Neural cell (in vitro differentiated cells): ENCODE data around the gene FOXK1.

ENCODE experiments used
- EP300 ChIP-seq: fragments of 450-650 bp; conservative IDR thresholded peaks from 2 replicates; pipeline ENCODE4 v1.6.1; 2014; ENCODE audit warnings: antibody characterized with exemption, mild to moderate bottlenecking, moderate library complexity; ENCODE audit not compliant: poor library complexity, severe bottlenecking
- EZH2 ChIP-seq: fragments of 200-600, 300-800 bp; shearing (Covaris generic), sonication (generic); IDR thresholded peaks from 2 replicates; pipeline ENCODE4 v1.6.1; 2014; ENCODE audit warnings: antibody characterized with exemption, low read length, borderline replicate concordance, mild to moderate bottlenecking; ENCODE audit not compliant: insufficient read depth, poor library complexity, severe bottlenecking
- MXI1 ChIP-seq: fragments of 450-650 bp; conservative IDR thresholded peaks from 2 replicates; pipeline ENCODE4 v1.6.1; 2014; ENCODE audit warnings: antibody characterized with exemption, mild to moderate bottlenecking; ENCODE audit not compliant: poor library complexity, severe bottlenecking
- POLR2AphosphoS5 ChIP-seq: IDR thresholded peaks from 2 replicates; pipeline ENCODE4 v1.6.1; 2012
- RAD21 ChIP-seq: fragments of 450-650 bp; conservative IDR thresholded peaks from 2 replicates; pipeline ENCODE4 v1.6.1; 2014; ENCODE audit warnings: antibody characterized with exemption, mild to moderate bottlenecking, moderate library complexity
- REST ChIP-seq: IDR thresholded peaks from 2 replicates; pipeline ENCODE4 v1.6.1; 2012; ENCODE audit warnings: borderline replicate concordance
- SMC3 ChIP-seq: fragments of 450-650 bp; conservative IDR thresholded peaks from 2 replicates; pipeline ENCODE4 v1.6.1; 2014; ENCODE audit warnings: antibody characterized with exemption, mild to moderate bottlenecking, moderate library complexity; ENCODE audit not compliant: poor library complexity
- TAF1 ChIP-seq: IDR thresholded peaks from 2 replicates; pipeline ENCODE4 v1.6.1; 2012; ENCODE audit warnings: low read depth
- TF ChIP-seq, protein P1 (sequence below): fragments of 450-650 bp; IDR thresholded peaks from 2 replicates; pipeline ENCODE4 v1.5.1; 2014; ENCODE audit warnings: antibody characterized with exemption, mild to moderate bottlenecking, moderate library complexity; ENCODE audit not compliant: poor library complexity, severe bottlenecking

DNA sequence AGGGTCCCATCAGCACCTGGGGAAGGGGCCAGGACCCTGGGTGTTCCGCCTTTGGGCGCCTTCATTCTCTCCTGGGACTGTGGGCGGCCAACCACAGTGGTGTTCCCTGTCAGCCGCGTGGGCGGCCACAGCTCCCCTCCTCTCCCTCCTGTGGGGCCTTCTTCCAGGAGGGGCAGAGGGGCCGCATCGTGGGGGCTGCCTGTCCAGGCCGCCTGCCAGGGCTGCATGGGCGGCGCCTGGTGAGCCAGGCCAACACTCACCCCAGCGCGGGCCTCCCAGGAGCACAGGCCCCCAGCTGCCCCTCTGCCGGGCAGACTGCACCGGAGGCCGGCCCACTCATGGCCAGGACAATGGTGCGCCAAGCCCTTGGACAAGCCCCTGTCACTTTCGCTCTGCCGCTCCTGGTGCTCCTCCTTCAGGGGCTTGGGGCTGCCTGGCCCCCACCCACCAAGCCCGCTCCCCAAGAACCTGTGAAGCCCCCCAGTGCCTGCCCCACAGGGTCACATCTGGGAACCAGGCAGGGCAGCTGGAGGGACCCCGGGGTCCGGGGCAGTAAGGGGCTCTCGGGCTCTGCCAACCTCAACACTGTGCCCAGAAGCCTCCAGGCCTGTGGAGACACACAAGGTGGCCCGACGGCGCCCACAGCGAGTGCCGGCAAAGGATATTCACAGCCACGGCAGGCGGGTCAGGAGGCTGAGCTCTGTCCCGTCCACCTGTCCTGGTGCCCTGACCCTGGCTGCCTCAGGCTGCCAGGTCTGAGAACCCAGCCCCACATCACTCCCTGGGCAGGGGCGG is 136.1 kb downstream of the FOXK1 start:
- TF ChIP-seq, protein P1, sequence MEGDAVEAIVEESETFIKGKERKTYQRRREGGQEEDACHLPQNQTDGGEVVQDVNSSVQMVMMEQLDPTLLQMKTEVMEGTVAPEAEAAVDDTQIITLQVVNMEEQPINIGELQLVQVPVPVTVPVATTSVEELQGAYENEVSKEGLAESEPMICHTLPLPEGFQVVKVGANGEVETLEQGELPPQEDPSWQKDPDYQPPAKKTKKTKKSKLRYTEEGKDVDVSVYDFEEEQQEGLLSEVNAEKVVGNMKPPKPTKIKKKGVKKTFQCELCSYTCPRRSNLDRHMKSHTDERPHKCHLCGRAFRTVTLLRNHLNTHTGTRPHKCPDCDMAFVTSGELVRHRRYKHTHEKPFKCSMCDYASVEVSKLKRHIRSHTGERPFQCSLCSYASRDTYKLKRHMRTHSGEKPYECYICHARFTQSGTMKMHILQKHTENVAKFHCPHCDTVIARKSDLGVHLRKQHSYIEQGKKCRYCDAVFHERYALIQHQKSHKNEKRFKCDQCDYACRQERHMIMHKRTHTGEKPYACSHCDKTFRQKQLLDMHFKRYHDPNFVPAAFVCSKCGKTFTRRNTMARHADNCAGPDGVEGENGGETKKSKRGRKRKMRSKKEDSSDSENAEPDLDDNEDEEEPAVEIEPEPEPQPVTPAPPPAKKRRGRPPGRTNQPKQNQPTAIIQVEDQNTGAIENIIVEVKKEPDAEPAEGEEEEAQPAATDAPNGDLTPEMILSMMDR = no peak
- TF ChIP-seq POLR2AphosphoS5 (no peak), TAF1 (no peak), EZH2 (no peak), MXI1 (no peak), EP300 (no peak), RAD21 (no peak), REST (no peak), SMC3 (no peak)
